ENCODE measurements around the gene HNF4A. TPM values are rescaled to one million over a fixed set of nuclear protein-coding genes. Genes with fewer than 3 reads are reported as not detected.

The HNF4A gene
- total and polyA plus RNA-seq, 2 of the 13 experiments (the other 11 are each of a cell fraction or from before 2014, with no cell fraction given), result 80.9 to 169 TPM

DNA sequence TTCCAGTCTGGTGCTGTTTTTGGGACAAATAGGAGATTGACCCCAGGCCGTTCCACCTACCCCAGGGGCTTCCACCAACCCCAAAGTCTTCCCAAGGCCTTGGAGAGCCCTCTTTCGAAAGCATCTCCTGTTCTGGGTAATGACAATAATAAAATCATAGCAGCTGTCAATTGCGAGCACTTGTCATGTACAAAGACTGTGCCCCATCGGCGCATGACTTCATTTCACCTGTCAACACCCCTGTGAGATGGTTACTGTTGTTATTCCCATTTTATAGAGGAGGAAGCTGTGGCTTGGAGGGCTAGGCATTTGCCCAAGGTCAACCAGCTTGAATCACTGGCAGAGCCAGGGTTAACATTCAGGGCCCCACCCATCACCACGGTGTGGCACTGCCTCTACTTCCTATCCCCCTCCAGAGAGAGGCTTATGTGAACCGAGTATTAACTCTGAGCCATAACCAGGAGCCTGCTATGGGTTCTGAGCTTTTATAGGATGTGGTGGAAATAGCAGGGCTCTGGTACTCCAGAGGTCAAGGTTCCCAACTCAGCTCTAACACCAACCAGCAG lies 51.2 kb downstream of the HNF4A start (continued):
- TF ChIP-seq, protein P1, sequence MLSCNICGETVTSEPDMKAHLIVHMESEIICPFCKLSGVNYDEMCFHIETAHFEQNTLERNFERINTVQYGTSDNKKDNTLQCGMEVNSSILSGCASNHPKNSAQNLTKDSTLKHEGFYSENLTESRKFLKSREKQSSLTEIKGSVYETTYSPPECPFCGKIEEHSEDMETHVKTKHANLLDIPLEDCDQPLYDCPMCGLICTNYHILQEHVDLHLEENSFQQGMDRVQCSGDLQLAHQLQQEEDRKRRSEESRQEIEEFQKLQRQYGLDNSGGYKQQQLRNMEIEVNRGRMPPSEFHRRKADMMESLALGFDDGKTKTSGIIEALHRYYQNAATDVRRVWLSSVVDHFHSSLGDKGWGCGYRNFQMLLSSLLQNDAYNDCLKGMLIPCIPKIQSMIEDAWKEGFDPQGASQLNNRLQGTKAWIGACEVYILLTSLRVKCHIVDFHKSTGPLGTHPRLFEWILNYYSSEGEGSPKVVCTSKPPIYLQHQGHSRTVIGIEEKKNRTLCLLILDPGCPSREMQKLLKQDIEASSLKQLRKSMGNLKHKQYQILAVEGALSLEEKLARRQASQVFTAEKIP (CRISPR knock-in tag; IDR thresholded peaks at IDR 0.05; ENCODE audit: borderline replicate concordance), result no peak
- no peak for TF ChIP-seq RFXANK (CRISPR knock-in tag; IDR thresholded peaks at IDR 0.05)
- peak; percentile 40; the same call in 1 of the 2 replicates for TF ChIP-seq ZNF891 (CRISPR knock-in tag; IDR thresholded peaks at IDR 0.05)
- 0 out of 2 replicates have a peak, but pooled peaks have one; percentile 36 for TF ChIP-seq ZMYM3 (CRISPR knock-in tag; IDR thresholded peaks at IDR 0.05)
- TF ChIP-seq, protein P2, sequence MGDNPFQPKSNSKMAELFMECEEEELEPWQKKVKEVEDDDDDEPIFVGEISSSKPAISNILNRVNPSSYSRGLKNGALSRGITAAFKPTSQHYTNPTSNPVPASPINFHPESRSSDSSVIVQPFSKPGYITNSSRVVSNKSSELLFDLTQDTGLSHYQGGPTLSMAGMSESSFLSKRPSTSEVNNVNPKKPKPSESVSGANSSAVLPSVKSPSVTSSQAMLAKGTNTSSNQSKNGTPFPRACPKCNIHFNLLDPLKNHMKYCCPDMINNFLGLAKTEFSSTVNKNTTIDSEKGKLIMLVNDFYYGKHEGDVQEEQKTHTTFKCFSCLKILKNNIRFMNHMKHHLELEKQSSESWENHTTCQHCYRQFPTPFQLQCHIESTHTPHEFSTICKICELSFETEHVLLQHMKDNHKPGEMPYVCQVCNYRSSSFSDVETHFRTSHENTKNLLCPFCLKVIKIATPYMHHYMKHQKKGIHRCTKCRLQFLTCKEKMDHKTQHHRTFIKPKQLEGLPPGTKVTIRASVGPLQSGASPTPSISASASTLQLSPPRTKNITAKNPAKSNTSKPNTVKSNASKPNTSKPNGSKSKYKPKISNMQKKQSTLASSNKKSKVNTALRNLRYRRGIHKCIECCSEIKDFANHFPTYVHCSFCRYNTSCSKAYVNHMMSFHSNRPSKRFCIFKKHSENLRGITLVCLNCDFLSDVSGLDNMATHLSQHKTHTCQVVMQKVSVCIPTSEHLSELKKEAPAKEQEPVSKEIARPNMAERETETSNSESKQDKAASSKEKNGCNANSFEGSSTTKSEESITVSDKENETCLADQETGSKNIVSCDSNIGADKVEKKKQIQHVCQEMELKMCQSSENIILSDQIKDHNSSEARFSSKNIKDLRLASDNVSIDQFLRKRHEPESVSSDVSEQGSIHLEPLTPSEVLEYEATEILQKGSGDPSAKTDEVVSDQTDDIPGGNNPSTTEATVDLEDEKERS (CRISPR knock-in tag; IDR thresholded peaks at IDR 0.05), result no peak
- TF ChIP-seq NR2F6 (IDR thresholded peaks at IDR 0.05), result peak; percentile 41; the same call in 1 of the 2 replicates
- no peak for TF ChIP-seq NR2F6 (CRISPR knock-in tag; IDR thresholded peaks at IDR 0.05)
- TF ChIP-seq FOXJ3 (CRISPR knock-in tag; IDR thresholded peaks at IDR 0.05; ENCODE audit: borderline replicate concordance), result no peak
- TF ChIP-seq ZNF564 (CRISPR knock-in tag; IDR thresholded peaks at IDR 0.05), result no peak
- TF ChIP-seq SMYD3 (CRISPR knock-in tag; IDR thresholded peaks at IDR 0.05), result no peak
- no peak for TF ChIP-seq ZNF546 (CRISPR knock-in tag; conservative IDR thresholded peaks at IDR 0.05)
- TF ChIP-seq HIVEP1 (CRISPR knock-in tag; IDR thresholded peaks at IDR 0.05), result no peak; the same call in 1 of the 2 replicates
- TF ChIP-seq, protein P3, sequence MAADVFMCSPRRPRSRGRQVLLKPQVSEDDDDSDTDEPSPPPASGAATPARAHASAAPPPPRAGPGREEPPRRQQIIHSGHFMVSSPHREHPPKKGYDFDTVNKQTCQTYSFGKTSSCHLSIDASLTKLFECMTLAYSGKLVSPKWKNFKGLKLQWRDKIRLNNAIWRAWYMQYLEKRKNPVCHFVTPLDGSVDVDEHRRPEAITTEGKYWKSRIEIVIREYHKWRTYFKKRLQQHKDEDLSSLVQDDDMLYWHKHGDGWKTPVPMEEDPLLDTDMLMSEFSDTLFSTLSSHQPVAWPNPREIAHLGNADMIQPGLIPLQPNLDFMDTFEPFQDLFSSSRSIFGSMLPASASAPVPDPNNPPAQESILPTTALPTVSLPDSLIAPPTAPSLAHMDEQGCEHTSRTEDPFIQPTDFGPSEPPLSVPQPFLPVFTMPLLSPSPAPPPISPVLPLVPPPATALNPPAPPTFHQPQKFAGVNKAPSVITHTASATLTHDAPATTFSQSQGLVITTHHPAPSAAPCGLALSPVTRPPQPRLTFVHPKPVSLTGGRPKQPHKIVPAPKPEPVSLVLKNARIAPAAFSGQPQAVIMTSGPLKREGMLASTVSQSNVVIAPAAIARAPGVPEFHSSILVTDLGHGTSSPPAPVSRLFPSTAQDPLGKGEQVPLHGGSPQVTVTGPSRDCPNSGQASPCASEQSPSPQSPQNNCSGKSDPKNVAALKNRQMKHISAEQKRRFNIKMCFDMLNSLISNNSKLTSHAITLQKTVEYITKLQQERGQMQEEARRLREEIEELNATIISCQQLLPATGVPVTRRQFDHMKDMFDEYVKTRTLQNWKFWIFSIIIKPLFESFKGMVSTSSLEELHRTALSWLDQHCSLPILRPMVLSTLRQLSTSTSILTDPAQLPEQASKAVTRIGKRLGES (CRISPR knock-in tag; IDR thresholded peaks at IDR 0.05; ENCODE audit: borderline replicate concordance), result no peak
- TF ChIP-seq POLR2A (IDR thresholded peaks at IDR 0.05; ENCODE audit: insufficient read depth in 1 of 2, low read depth in 2 of 2, low read length in 2 of 2), result 0 out of 4 replicates have a peak, but pooled peaks of 1 of the 2 experiments have one; percentile 17
- TF ChIP-seq, protein P4, sequence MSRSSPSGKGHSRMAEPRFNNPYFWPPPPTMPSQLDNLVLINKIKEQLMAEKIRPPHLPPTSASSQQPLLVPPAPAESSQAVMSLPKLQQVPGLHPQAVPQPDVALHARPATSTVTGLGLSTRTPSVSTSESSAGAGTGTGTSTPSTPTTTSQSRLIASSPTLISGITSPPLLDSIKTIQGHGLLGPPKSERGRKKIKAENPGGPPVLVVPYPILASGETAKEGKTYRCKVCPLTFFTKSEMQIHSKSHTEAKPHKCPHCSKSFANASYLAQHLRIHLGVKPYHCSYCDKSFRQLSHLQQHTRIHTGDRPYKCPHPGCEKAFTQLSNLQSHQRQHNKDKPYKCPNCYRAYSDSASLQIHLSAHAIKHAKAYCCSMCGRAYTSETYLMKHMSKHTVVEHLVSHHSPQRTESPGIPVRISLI (CRISPR knock-in tag; IDR thresholded peaks at IDR 0.05; ENCODE audit: borderline replicate concordance), result no peak
- TF ChIP-seq HOXA9 (CRISPR knock-in tag; IDR thresholded peaks at IDR 0.05; ENCODE audit: borderline replicate concordance), result no peak
- TF ChIP-seq ZSCAN12 (CRISPR knock-in tag; IDR thresholded peaks at IDR 0.05), result no peak
- TF ChIP-seq ZNF512B (CRISPR knock-in tag; IDR thresholded peaks at IDR 0.05; ENCODE audit: borderline replicate concordance), result no peak
